ENCODE measurements around the gene MAPK13. TPM values are rescaled to one million over a fixed set of nuclear protein-coding genes. Genes with fewer than 3 reads are reported as not detected.
A peak's percentile ranks its signal among the peaks of the same experiment; 100 is the strongest.
"Not testable (repeated sequence)": the region's sequence is repeated elsewhere in the genome, so short reads cannot be mapped to it uniquely, and the experiment has no call there.

Gene MAPK13
- total RNA-seq: 10 to 100 TPM; 34.6 to 53.5 TPM

- DNase-seq (ENCODE audit: low spot score): peak; percentile 46
- Histone ChIP-seq H3K4me1 (replicated peaks) (peaks cover 4% of the 10 kb centered on the region), H3K36me3 (no peaks in the 10 kb centered on the region), H3K27ac (peak within 1 kb of the TSS; percentile 81 to 83), H3K9me3 (no peaks in the 10 kb centered on the region), H3K4me3 (peak within 1 kb of the TSS; percentile 41 to 43), H3K27me3 (replicated peaks; ENCODE audit: insufficient read depth) (no peaks in the 10 kb centered on the region)
- 5% methylated on average over 38 of the region's 59 CpGs for WGBS
- intact Hi-C loops (cut with DNase I): loop anchor here (10.0 kb wide), 1 partner anchor 225 kb away; no protein-coding TSS in a partner anchor
- TF ChIP-seq POLR2A (IDR thresholded peaks at IDR 0.05): no peak
- TF ChIP-seq CTCF (IDR thresholded peaks at IDR 0.05): no peak
- TF ChIP-seq POLR2AphosphoS5 (IDR thresholded peaks at IDR 0.05): no peak
Measured at GRCh38 chr6:36129941-36130666, at the start of gene MAPK13. Gene MAPK13 (plus strand): TSS chr6:36130513. CDS start chr6:36130583, 70 bp downstream.

GRCh38 chr6:36082318-36082717 lies 48.0 kb upstream of the MAPK13 start:
- whole genome bisulfite sequencing: 100% methylated on average over 1 of the region's 1 CpG

GRCh38 chr6:36083446-36083845 lies 46.9 kb upstream of the MAPK13 start:
- Histone ChIP-seq H3K27ac (no peak overlapping the region), H3K36me3 (peaks cover 0 to 4% of the 10 kb centered on the region in 2 donors), H3K27me3 (replicated peaks; ENCODE audit: insufficient read depth) (no peaks in the 10 kb centered on the region), H3K9me3 (no peaks in the 10 kb centered on the region), H3K4me3 (no peak overlapping the region), H3K4me1 (replicated peaks) (no peaks in the 10 kb centered on the region)
- intact Hi-C loops (cut with DNase I): no loop called here
- no peak for TF ChIP-seq CTCF (IDR thresholded peaks at IDR 0.05)
- no peak for TF ChIP-seq POLR2A (IDR thresholded peaks at IDR 0.05)
- TF ChIP-seq POLR2AphosphoS5 (IDR thresholded peaks at IDR 0.05): no peak
- 81% methylated on average over 3 of the region's 3 CpGs for WGBS
- no peak for DNase-seq (ENCODE audit: low spot score)

More at GRCh38 chr6:36082318-36082717, 48.0 kb upstream of the MAPK13 start:
- DNase-seq (ENCODE audit: low spot score): no peak
- TF ChIP-seq POLR2A (IDR thresholded peaks at IDR 0.05): no peak
- TF ChIP-seq POLR2AphosphoS5 (IDR thresholded peaks at IDR 0.05): no peak
- no peak for TF ChIP-seq CTCF (IDR thresholded peaks at IDR 0.05)
- Histone ChIP-seq H3K9me3 (no peaks in the 10 kb centered on the region), H3K27me3 (replicated peaks; ENCODE audit: insufficient read depth) (no peaks in the 10 kb centered on the region), H3K4me3 (no peak overlapping the region), H3K4me1 (replicated peaks) (no peaks in the 10 kb centered on the region), H3K36me3 (peaks cover 0 to 4% of the 10 kb centered on the region in 2 donors), H3K27ac (no peak overlapping the region)
- intact Hi-C loops (cut with DNase I): no loop called here

- H3K4me3 ChIP-seq; H3K36me3 ChIP-seq; H3K4me1 ChIP-seq (replicated peaks); H3K27me3 ChIP-seq (replicated peaks; ENCODE audit: insufficient read depth); DNase-seq (ENCODE audit: low spot score); intact Hi-C loops (cut with DNase I); H3K27ac ChIP-seq; H3K9me3 ChIP-seq: not testable (repeated sequence)
- 74% methylated on average over 5 of the region's 5 CpGs for WGBS
Measured at GRCh38 chr6:36088204-36088603, 42.1 kb upstream of the MAPK13 start.

- Histone ChIP-seq H3K4me1 (replicated peaks) (peaks cover 3% of the 10 kb centered on the region), H3K36me3 (no peaks in the 10 kb centered on the region), H3K27ac (no peak overlapping the region), H3K27me3 (replicated peaks; ENCODE audit: insufficient read depth) (no peaks in the 10 kb centered on the region), H3K4me3 (no peak overlapping the region), H3K9me3 (no peaks in the 10 kb centered on the region)
- DNase-seq (ENCODE audit: low spot score): no peak
- no peak for TF ChIP-seq POLR2AphosphoS5 (IDR thresholded peaks at IDR 0.05)
- TF ChIP-seq CTCF (IDR thresholded peaks at IDR 0.05): no peak
- no peak for TF ChIP-seq POLR2A (IDR thresholded peaks at IDR 0.05)
- intact Hi-C loops (cut with DNase I): no loop called here
- 79% methylated on average over 5 of the region's 5 CpGs for WGBS
Measured at GRCh38 chr6:36089048-36089447, 41.3 kb upstream of the MAPK13 start.

Measured in prostate gland (tissue), 2 donors.